ENCODE data around the gene C19orf44.

DNA sequence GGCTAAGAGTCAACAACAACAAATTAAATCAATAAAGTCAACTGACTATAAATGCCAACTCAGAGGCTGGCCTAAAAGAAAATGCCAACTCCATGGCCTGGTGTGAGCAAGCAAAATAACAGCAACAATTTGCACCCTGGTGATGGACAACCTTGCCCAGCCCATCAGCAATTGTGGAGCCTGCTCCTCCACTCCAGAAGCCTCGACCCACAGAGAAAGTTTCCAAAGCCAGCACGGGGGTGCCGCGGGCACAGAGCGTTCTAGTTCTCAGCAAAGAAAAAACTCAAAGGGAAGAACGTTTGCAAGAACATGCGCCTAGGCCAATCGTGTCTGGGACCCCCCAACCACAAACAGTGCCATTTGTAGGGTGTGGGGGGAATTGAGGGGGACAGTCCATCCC is 35.7 kb upstream of the C19orf44 start:
- TF ChIP-seq SP1 (IDR thresholded peaks at IDR 0.05), result no peak
- TF ChIP-seq FOXA1 (IDR thresholded peaks at IDR 0.05), result no peak
- no peak for TF ChIP-seq ARNT (IDR thresholded peaks at IDR 0.05)
- TF ChIP-seq ZNF384 (IDR thresholded peaks at IDR 0.05), result no peak
- no peak for TF ChIP-seq BHLHE40 (IDR thresholded peaks at IDR 0.05; ENCODE audit: borderline replicate concordance)
- no peak for TF ChIP-seq LEF1 (IDR thresholded peaks at IDR 0.05; ENCODE audit: borderline replicate concordance)
- TF ChIP-seq, protein P1, sequence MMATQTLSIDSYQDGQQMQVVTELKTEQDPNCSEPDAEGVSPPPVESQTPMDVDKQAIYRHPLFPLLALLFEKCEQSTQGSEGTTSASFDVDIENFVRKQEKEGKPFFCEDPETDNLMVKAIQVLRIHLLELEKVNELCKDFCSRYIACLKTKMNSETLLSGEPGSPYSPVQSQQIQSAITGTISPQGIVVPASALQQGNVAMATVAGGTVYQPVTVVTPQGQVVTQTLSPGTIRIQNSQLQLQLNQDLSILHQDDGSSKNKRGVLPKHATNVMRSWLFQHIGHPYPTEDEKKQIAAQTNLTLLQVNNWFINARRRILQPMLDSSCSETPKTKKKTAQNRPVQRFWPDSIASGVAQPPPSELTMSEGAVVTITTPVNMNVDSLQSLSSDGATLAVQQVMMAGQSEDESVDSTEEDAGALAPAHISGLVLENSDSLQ (IDR thresholded peaks at IDR 0.05), result no peak
- no peak for TF ChIP-seq FOXK2 (IDR thresholded peaks at IDR 0.05)
- TF ChIP-seq HDGF (IDR thresholded peaks at IDR 0.05; ENCODE audit: borderline replicate concordance), result no peak
